CD4-positive, alpha-beta T cell (primary cell): ENCODE measurements around the gene FOXRED1. TPM values are rescaled to one million over a fixed set of nuclear protein-coding genes. Genes with fewer than 3 reads are reported as not detected.

Experiments used
- ATAC-seq: fragments of 200-7000 bp; cut with Tn5 transposase; one replicate; pipeline ENCODE4 v1.10.0; 2022; ENCODE audit warnings: mild to moderate bottlenecking; ENCODE audit not compliant: poor library complexity
- CTCF ChIA-PET: fragments of 350-600 bp; sonication (Branson Sonifier 250); formaldehyde crosslinking; loops from one replicate; lab custom pipeline; 2021; ENCODE audit warnings: antibody characterized with exemption, inconsistent platforms; lab: Charles Lee
- POLR2A ChIA-PET: fragments of 350-600 bp; sonication (Branson Sonifier 250); formaldehyde crosslinking; loops from one replicate; lab custom pipeline; 2021; ENCODE audit warnings: antibody characterized with exemption, inconsistent platforms; lab: Charles Lee
- DNase-seq, 14 experiments: peaks; one replicate each; pipeline ENCODE4 v3.0.0-alpha.2; 2013 to 2020; ENCODE audit warnings: mixed read lengths in 2 of 14
- H3K27ac ChIP-seq, 2 donors: one replicate each; pipeline versions ENCODE4 v1.5.1 to v1.7.0; 2013; ENCODE audit warnings: low read length in 2 of 2, low read depth in 1 of 2, mild to moderate bottlenecking in 1 of 2
- H3K27me3 ChIP-seq, 2 experiments: 1 replicate in 1 of 2; 2 replicates in 1 of 2; pipeline versions ENCODE4 v1.6.1 to v1.7.0; 2013; ENCODE audit warnings: low read length in 2 of 2, control low read depth in 1 of 2, mild to moderate bottlenecking in 1 of 2, moderate library complexity in 1 of 2; ENCODE audit not compliant: insufficient read depth in 2 of 2, control insufficient read depth in 1 of 2
- H3K36me3 ChIP-seq: one replicate; pipeline ENCODE4 v1.6.1; 2013; ENCODE audit warnings: low read length, control low read depth; ENCODE audit not compliant: insufficient read depth
- H3K4me1 ChIP-seq: one replicate; pipeline ENCODE4 v1.6.1; 2013; ENCODE audit warnings: low read length, control low read depth; ENCODE audit not compliant: insufficient read depth
- H3K4me3 ChIP-seq: one replicate; pipeline ENCODE4 v1.5.1; 2013; ENCODE audit warnings: mild to moderate bottlenecking, low read length, moderate library complexity
- H3K9me3 ChIP-seq, 2 experiments: 1 replicate in 1 of 2; 2 replicates in 1 of 2; pipeline versions ENCODE4 v1.6.1 to v1.7.0; 2013; ENCODE audit warnings: low read length in 2 of 2, mild to moderate bottlenecking in 2 of 2, control low read depth in 1 of 2, moderate library complexity in 1 of 2; ENCODE audit not compliant: control insufficient read depth in 1 of 2, insufficient read depth in 1 of 2
- H3K27ac Mint-ChIP-seq: one replicate; pipeline ENCODE4 v1.8.0; 2020; ENCODE audit warnings: mixed read lengths
- H3K27me3 Mint-ChIP-seq: one replicate; pipeline ENCODE4 v1.8.0; 2021; ENCODE audit warnings: mixed read lengths
- H3K36me3 Mint-ChIP-seq: one replicate; pipeline ENCODE4 v1.8.0; 2021; ENCODE audit warnings: low read depth, mixed read lengths
- H3K4me1 Mint-ChIP-seq: one replicate; pipeline ENCODE4 v1.8.0; 2021; ENCODE audit warnings: low read depth, mixed read lengths
- H3K4me3 Mint-ChIP-seq: one replicate; pipeline ENCODE4 v1.8.0; 2020; ENCODE audit warnings: mild to moderate bottlenecking, mixed read lengths
- H3K9me3 Mint-ChIP-seq: one replicate; pipeline ENCODE4 v1.8.0; 2020; ENCODE audit warnings: mixed read lengths
- intact Hi-C, 2 experiments: fragments of 100-400 bp; cut with DNase I in 1 of 2; cut with micrococcal nuclease in 1 of 2; formaldehyde crosslinking; loops; one replicate each; pipeline versions ENCODE4 v1.15.1 to v1.9.0; 2023 to 2025; cut with DNase I, micrococcal nuclease
- total RNA-seq, 174 experiments: library from RNA in 2 of 174; stranded (reverse) in 2 of 174; gene quantifications; one replicate each; pipeline ENCODE4 v1.2.3 and lab custom pipeline; 2021 to 2026
- TF ChIP-seq, protein P1 (sequence below): fragments of 200-600 bp; IDR thresholded peaks from one replicate; pipeline ENCODE4 v1.8.0; 2022; ENCODE audit warnings: antibody characterized with exemption, mild to moderate bottlenecking

The FOXRED1 gene
- total RNA-seq, 2 experiments from 2014 or later = 25.3 to 29.0 TPM

DNA sequence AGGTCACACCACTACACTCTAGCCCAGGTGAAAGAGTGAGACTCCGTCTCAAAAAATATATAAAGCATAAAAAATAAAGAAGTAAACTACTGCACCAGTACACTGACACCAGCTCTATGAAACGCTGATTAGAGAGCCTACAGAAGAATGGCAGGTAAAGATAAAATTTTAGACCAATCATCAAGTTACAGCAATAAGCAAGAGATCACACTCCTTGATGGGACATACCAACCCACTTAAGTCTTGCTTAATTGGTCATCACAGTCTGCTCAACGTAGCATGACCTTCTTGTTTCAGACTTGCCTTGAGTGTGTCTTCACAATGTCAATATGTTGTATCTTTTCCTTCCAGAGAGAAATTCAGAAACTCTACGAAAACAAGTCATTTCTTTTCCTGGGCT lies 12.7 kb upstream of the FOXRED1 start:
- no peaks in the 10 kb centered on the region for H3K4me1 Mint-ChIP-seq
- no peak for DNase-seq
- no peak for ATAC-seq
- Histone ChIP-seq H3K4me3 (no peak overlapping the region), H3K4me1 (no peaks in the 10 kb centered on the region), H3K27me3 (no peaks in the 10 kb centered on the region), H3K36me3 (peaks cover 7% of the 10 kb centered on the region), H3K9me3 (no peaks in the 10 kb centered on the region), H3K27ac (no peak overlapping the region)
- no peaks in the 10 kb centered on the region for H3K9me3 Mint-ChIP-seq
- no peaks in the 10 kb centered on the region for H3K27me3 Mint-ChIP-seq
- peak overlapping the region; percentile 2 for H3K27ac Mint-ChIP-seq
- intact Hi-C loops = no loop called here
- H3K36me3 Mint-ChIP-seq = peaks cover 40% of the 10 kb centered on the region
- no peak overlapping the region for H3K4me3 Mint-ChIP-seq
- ChIA-PET POLR2A (interaction anchor here (1.0 kb wide), 1 partner anchor 12 kb away, joined by 3 read pairs; the partner anchor contains the start of genes FOXRED1 and SRPRA), CTCF (no interaction called here)
- TF ChIP-seq, protein P1, sequence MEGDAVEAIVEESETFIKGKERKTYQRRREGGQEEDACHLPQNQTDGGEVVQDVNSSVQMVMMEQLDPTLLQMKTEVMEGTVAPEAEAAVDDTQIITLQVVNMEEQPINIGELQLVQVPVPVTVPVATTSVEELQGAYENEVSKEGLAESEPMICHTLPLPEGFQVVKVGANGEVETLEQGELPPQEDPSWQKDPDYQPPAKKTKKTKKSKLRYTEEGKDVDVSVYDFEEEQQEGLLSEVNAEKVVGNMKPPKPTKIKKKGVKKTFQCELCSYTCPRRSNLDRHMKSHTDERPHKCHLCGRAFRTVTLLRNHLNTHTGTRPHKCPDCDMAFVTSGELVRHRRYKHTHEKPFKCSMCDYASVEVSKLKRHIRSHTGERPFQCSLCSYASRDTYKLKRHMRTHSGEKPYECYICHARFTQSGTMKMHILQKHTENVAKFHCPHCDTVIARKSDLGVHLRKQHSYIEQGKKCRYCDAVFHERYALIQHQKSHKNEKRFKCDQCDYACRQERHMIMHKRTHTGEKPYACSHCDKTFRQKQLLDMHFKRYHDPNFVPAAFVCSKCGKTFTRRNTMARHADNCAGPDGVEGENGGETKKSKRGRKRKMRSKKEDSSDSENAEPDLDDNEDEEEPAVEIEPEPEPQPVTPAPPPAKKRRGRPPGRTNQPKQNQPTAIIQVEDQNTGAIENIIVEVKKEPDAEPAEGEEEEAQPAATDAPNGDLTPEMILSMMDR = no peak

GRCh38 chr11:126257144-126257543 lies 11.8 kb upstream of the FOXRED1 start:
- H3K4me1 ChIP-seq = no peaks in the 10 kb centered on the region
- ATAC-seq (no peak), DNase-seq (no peak)
- POLR2A ChIA-PET = interaction anchor here (0.6 to 1.0 kb wide), 3 partner anchors 11 to 209 kb away, joined by 3 read pairs; partner anchors contain the start of genes FAM118B, FOXRED1, RPUSD4 and SRPRA
- H3K4me1 Mint-ChIP-seq = no peaks in the 10 kb centered on the region
- TF ChIP-seq, protein P1 = no peak
- no peak overlapping the region for H3K4me3 Mint-ChIP-seq
- no peak overlapping the region for H3K4me3 ChIP-seq
- no peaks in the 10 kb centered on the region for H3K27me3 Mint-ChIP-seq
- peaks cover 16% of the 10 kb centered on the region for H3K36me3 ChIP-seq
- H3K27ac Mint-ChIP-seq = no peak overlapping the region
- intact Hi-C loops = no loop called here
- H3K9me3 ChIP-seq = no peaks in the 10 kb centered on the region
- no peaks in the 10 kb centered on the region for H3K27me3 ChIP-seq
- no peaks in the 10 kb centered on the region for H3K9me3 Mint-ChIP-seq
- peaks cover 48% of the 10 kb centered on the region for H3K36me3 Mint-ChIP-seq
- H3K27ac ChIP-seq = no peak overlapping the region
- CTCF ChIA-PET = no interaction called here

DNA sequence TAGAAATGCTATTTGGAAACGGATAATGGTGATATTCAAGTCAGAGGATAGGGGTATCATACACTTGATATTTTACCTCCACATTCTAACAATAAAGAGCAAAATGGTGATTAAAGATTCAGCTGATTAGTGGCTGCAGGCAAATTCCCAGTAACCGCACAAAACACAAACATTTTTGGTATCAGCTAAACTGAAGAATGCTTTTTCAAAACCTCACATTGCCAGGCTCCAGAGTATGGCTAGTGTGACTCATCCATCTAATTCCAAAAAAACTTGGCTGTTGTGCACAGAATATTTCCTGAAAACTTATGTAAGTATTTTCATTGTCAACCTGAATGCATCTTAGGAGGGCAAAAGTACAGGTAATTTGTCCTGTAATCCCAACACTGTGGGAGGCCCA lies 11.2 kb upstream of the FOXRED1 start:
- Mint-ChIP-seq H3K27ac (no peak overlapping the region), H3K36me3 (peaks cover 54% of the 10 kb centered on the region), H3K4me3 (no peak overlapping the region), H3K9me3 (no peaks in the 10 kb centered on the region), H3K4me1 (no peaks in the 10 kb centered on the region), H3K27me3 (no peaks in the 10 kb centered on the region)
- peaks cover 22% of the 10 kb centered on the region for H3K36me3 ChIP-seq
- ATAC-seq = no peak
- ChIA-PET POLR2A (interaction anchor here (1.0 kb wide), 1 partner anchor 46 kb away, joined by 3 read pairs; the partner anchor contains the start of genes FAM118B and RPUSD4), CTCF (no interaction called here)
- H3K9me3 ChIP-seq = no peaks in the 10 kb centered on the region
- H3K4me3 ChIP-seq = no peak overlapping the region
- H3K4me1 ChIP-seq = no peaks in the 10 kb centered on the region
- H3K27ac ChIP-seq = no peak overlapping the region
- intact Hi-C loops = no loop called here
- no peak for DNase-seq
- H3K27me3 ChIP-seq = no peaks in the 10 kb centered on the region
- TF ChIP-seq, protein P1 = no peak
